AG10803 (cell line): ENCODE results near the gene COL10A1.
A peak's percentile ranks its signal among the peaks of the same experiment; 100 is the strongest.

ENCODE experiments used
- DNase-seq: peaks from one replicate; pipeline ENCODE4 v3.0.0; 2010; ENCODE audit warnings: low read depth
- H3K4me3 ChIP-seq: 2 replicates; pipeline ENCODE4 v1.5.1; 2011; ENCODE audit warnings: mild to moderate bottlenecking, low read length, control low read depth
- TF ChIP-seq, protein P1 (sequence below): conservative IDR thresholded peaks from 2 replicates; pipeline ENCODE4 v1.5.1; 2011; ENCODE audit warnings: mild to moderate bottlenecking, low read length, control low read depth, inconsistent platforms

Gene COL10A1

DNA sequence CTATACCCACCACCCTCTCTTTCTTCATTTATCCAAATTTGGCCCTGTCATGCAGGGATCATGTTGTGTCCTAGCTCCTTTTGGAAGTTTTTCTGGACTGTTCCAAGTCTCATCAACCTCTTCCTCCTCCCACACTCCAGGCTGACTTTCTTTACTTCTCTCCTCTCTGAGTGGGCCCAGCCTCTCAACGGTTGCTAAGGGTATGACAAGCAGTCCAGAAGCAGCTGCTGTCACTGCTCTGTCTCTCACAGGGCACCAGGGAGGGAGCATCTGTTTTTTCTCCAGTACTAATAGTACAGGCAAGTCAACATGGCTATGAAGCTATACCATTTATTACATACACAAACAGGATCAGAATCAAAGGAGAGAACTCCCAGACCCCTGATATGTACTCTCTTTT is 17.1 kb downstream of the COL10A1 start:
- no peak for DNase-seq
- TF ChIP-seq, protein P1, sequence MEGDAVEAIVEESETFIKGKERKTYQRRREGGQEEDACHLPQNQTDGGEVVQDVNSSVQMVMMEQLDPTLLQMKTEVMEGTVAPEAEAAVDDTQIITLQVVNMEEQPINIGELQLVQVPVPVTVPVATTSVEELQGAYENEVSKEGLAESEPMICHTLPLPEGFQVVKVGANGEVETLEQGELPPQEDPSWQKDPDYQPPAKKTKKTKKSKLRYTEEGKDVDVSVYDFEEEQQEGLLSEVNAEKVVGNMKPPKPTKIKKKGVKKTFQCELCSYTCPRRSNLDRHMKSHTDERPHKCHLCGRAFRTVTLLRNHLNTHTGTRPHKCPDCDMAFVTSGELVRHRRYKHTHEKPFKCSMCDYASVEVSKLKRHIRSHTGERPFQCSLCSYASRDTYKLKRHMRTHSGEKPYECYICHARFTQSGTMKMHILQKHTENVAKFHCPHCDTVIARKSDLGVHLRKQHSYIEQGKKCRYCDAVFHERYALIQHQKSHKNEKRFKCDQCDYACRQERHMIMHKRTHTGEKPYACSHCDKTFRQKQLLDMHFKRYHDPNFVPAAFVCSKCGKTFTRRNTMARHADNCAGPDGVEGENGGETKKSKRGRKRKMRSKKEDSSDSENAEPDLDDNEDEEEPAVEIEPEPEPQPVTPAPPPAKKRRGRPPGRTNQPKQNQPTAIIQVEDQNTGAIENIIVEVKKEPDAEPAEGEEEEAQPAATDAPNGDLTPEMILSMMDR, result no peak
- H3K4me3 ChIP-seq, result no peak overlapping the region

DNA sequence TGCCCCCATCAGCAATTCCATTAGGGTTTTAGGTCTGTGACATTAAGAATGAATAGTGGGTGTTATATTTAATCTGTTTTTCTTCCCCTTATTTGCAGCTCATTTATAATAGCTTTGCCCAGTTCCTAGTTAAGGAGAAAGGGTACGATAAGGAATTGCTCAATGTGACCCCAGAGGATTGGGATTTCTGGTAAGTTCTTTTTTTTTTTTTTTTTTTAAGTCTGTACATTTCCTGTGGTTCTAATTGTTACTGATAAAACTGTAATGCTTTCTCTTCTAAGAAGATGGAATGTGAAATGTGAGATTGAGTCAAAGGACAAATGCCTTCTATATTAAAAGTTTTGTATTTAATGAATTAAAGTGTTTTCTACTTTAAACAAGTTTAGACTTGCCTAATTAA is 19.8 kb downstream of the COL10A1 start:
- no peak for DNase-seq
- H3K4me3 ChIP-seq, result no peak overlapping the region
- TF ChIP-seq, protein P1, result no peak

DNA sequence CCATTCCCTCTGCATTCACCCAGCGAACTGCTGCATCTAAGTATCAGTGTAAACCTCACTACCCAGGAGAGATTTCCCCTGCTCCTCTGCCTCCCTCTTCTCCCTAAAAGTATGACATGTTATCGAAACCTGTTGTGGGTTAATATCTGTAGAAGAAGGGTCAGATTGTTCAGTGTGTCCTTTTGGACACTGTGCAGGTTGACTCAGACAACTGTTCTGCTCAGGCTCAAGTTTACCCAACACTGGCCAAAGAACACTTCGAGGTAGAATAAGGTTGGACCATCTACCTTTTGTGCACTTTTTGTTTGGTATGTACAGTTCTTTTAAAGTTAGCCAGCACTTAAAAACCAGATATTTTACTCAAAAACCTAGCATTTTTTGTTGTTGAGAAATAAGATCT is 20.7 kb downstream of the COL10A1 start:
- no peak for DNase-seq
- H3K4me3 ChIP-seq, result no peak overlapping the region
- TF ChIP-seq, protein P1, result no peak

DNA sequence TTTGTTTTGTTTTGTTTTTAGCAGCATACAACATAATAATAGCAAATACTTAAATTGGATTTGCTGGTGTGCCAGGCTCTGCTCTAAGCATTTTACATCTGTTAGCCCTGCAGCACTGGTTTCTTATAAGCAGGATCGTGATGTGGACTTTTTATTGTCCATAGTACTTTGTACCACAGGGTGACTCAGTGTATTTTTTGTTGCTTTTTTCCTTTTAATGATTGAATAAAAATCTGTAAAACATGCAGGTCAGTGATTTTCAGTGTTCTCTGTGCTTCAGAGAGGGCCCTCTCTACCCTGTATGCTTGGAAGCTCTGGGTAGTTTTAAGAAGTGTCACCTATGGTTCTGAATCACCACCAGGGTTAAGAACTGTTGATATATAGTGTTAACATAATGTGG is 21.3 kb downstream of the COL10A1 start:
- TF ChIP-seq, protein P1, result no peak
- no peak for DNase-seq
- no peak overlapping the region for H3K4me3 ChIP-seq

DNA sequence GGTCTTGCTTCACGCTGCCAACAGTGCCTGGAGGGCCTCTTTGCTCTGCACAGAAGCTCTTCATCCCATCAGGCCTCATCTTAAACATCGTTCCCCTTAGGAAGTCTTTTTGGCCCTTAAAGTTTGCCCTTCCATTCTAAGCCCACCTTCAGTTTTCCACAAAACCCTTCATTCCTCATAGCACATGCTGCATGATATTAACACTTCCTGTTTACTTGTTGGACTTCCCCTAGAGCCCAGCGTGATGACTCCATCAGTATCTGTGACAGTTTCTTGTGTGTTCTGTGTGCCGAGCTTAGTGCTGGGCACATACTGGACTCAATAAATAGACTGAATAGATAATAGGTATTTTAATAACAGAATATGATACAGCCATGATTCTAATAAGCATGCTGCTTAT is 23.1 kb downstream of the COL10A1 start:
- no peak for DNase-seq
- TF ChIP-seq, protein P1, result no peak
- no peak overlapping the region for H3K4me3 ChIP-seq

DNA sequence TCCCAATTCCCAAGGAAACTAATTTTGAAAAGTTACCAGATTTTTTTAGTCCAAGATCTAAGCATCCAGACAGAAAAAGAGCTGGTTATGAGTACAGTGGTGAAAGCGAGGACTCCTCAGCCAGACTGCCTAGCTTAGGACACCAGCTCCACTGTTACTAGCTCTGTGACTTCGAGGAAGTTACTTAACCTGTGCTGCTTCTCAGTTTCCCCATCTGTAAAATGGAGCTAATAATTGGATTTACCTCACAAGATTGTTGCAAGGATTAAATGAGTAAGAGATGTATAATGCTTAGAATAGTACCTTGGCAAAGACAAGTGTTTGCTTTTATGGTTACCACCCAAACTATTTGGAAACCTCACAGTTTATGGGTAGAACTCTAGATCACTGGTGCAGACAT is 24.1 kb downstream of the COL10A1 start:
- TF ChIP-seq, protein P1, result no peak
- H3K4me3 ChIP-seq, result peak overlapping the region; percentile 77
- DNase-seq, result no peak

DNA sequence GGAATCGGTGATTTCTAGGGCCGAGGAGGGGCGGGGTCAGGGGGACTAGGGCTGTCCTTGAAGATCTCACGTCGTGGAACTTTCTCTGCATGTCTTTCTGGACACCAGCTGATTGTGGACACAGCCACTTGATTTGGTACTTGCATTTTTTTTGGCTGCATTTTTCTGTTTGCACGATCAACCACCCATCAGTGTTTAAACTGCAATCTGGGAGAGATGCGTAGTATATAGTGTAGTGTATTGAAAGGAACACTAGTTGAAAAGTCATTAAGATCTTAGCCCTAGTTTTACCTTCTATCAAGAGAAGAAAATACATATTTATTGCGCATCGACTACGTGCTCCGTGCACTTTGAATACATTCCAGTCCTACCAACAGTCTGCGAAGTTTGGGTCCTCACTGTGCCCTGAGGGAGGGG is 24.6 kb downstream of the COL10A1 start:
- DNase-seq, result no peak
- H3K4me3 ChIP-seq, result peak overlapping the region; percentile 77
- TF ChIP-seq, protein P1, result no peak; the same call in 1 of the 2 replicates
